ENCODE data around the gene AUTS2. TPM values are rescaled to one million over a fixed set of nuclear protein-coding genes. Genes with fewer than 3 reads are reported as not detected.

The AUTS2 gene
- total and polyA plus RNA-seq, 10 of the 15 experiments (the other 5 are each of a cell fraction or from before 2014, with no cell fraction given) = 6.4 to 55.6 (median 21.6) TPM

DNA sequence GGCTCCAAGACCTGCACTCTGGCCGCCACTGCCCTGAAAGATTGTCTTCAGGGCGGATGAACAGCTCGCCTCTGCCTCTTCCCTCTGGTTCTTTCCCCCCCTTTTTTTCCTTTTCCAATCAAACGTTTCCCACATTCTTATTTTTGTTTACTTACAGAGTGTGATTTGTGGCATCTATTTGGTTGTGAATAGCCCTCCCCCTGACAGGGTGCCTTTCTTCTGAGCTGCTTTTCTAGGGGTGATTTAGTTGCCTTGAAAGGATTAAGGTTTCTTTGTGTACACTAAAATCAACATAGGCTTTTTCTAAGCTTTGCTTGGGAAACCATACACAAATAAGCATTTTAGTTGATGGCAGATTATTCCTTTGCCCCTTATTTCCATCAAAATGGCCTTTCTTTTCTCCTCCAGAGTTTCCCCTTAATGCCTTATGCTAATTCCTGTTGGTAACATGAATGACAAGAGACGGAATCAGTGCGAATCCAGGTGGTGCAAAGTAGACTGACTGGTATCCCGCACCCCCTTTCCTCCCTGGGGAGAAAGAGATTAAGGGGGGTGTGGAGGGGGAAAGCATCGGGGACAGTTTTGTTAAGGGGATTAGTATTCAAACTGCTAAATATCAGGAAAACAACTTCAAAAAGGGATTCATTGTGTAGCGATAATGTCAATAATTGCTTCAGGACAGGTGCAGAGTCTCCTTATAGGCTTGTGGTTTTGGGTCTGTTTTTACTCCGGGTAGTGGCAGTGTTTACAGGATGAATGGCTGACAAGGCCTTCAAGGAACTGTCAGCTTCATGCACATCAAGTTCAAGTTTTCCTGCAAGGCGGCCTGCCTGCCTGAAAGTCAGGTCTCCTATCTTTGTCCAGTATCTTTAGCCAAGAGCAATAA is 1102.0 kb downstream of the AUTS2 start:
- Histone ChIP-seq H3K4me1 (ENCODE audit: control insufficient read depth, insufficient read depth, low read length) (no peaks in the 10 kb centered on the region; the same call in 1 of the 2 replicates), H3K9me3 (replicated peaks; ENCODE audit: control insufficient read depth, insufficient read depth, low read length) (no peaks in the 10 kb centered on the region; the same call in 2 of the 3 replicates), H3K27me3 (replicated peaks in 1 of 2; ENCODE audit: control insufficient read depth in 2 of 2, insufficient read depth in 2 of 2, low read length in 1 of 2) (no peaks in the 10 kb centered on the region), H3K4me3 (peak overlapping the region; percentile 37; the same call in 1 of the 2 replicates), H3K4me2 (ENCODE audit: control insufficient read depth, insufficient read depth) (peak overlapping the region; percentile 11), H3K79me2 (ENCODE audit: control insufficient read depth, insufficient read depth, low read length) (peaks cover 95% of the 10 kb centered on the region), H2AFZ (ENCODE audit: control insufficient read depth, low read depth, low read length) (no peak overlapping the region), H3K9ac (ENCODE audit: control insufficient read depth, insufficient read depth, low read length) (no peak overlapping the region; the same call in 1 of the 2 replicates), H3K36me3 (ENCODE audit: control insufficient read depth in 2 of 2, insufficient read depth in 2 of 2, low read length in 1 of 2) (peaks cover 2 to 11% of the 10 kb centered on the region in 2 experiments; a peak in 3 of 4 replicates), H3K27ac (ENCODE audit: control insufficient read depth, insufficient read depth) (no peak overlapping the region; the same call in none of the 2 replicates), H4K20me1 (ENCODE audit: control insufficient read depth, insufficient read depth) (no peaks in the 10 kb centered on the region)
- FAIRE-seq (no peak), ATAC-seq (no peak), DNase-seq (ENCODE audit: low read depth, low spot score) (no peak)
- in situ Hi-C loops (cut with MboI) (no loop called here), intact Hi-C loops (cut with micrococcal nuclease; ENCODE audit: unreplicated experiment) (no loop called here)
- no TSS peak for BruUV-seq (replicated peaks)
- POLR2A ChIA-PET = interaction anchor here (1.7 kb wide), 1 partner anchor 17 kb away, joined by 4 read pairs; no protein-coding TSS in a partner anchor
- WGBS (ENCODE audit: insufficient coverage, insufficient replicate concordance, low lambda C conversion rate, missing lambda C conversion rate) = 84% methylated on average over 10 of the region's 11 CpGs
- CTCF ChIA-PET = interaction anchor here (0.6 to 7.9 kb wide), 9 partner anchors 8 to 768 kb away, joined by 3 to 83 read pairs (median 6); no protein-coding TSS in a partner anchor
- RAD21 ChIA-PET (ENCODE audit: unreplicated experiment) = interaction anchor here (1.1 to 9.1 kb wide), 11 partner anchors 10 to 876 kb away, joined by 3 to 108 read pairs (median 6); no protein-coding TSS in a partner anchor
- SMC1A ChIA-PET (ENCODE audit: uncharacterized antibody, unreplicated experiment) = interaction anchor here (0.6 to 12.6 kb wide), 12 partner anchors 9 to 876 kb away, joined by 3 to 177 read pairs (median 5); no protein-coding TSS in a partner anchor
- TF ChIP-seq MYC (IDR thresholded peaks at IDR 0.05; ENCODE audit: insufficient read depth, insufficient read length, insufficient replicate concordance, low read length, severe bottlenecking) (no peak), ZNF384 (IDR thresholded peaks at IDR 0.05; ENCODE audit: borderline replicate concordance, low read depth, low read length) (no peak), BACH1 (IDR thresholded peaks at IDR 0.05; ENCODE audit: borderline replicate concordance) (no peak), PML (IDR thresholded peaks at IDR 0.05; ENCODE audit: low read length) (no peak), RUNX3 (IDR thresholded peaks at IDR 0.05; ENCODE audit: low read length) (0 out of 2 replicates have a peak, but pooled peaks have one; percentile 8), HDAC2 (IDR thresholded peaks at IDR 0.05) (no peak), MYB (IDR thresholded peaks at IDR 0.05; ENCODE audit: borderline replicate concordance, low read depth, low read length) (no peak), BCL11A (IDR thresholded peaks at IDR 0.05; ENCODE audit: low read depth, low read length) (no peak)

All from GM12878 (cell line).